Upper lobe of left lung (tissue), 6 donors: ENCODE data around the gene MTHFD2. TPM values are rescaled to one million over a fixed set of nuclear protein-coding genes. Genes with fewer than 3 reads are reported as not detected.

Source experiments
- ATAC-seq, 2 donors: fragments of 200-7000 bp; cut with Tn5 transposase; one replicate each; pipeline ENCODE4 v1.9.1; 2022; ENCODE audit warnings: mild to moderate bottlenecking in 2 of 2, moderate library complexity in 2 of 2; ENCODE audit not compliant: low FRiP score in 2 of 2
- DNase-seq, 2 donors: peaks; one replicate each; pipeline ENCODE4 v3.0.0-alpha.2; 2019 to 2020
- H3K27ac ChIP-seq, 4 donors: fragments of 200-600 bp; sonication (generic); one replicate each; pipeline ENCODE4 v1.5.1; 2016 to 2019
- H3K27me3 ChIP-seq, 4 donors: fragments of 200-600 bp; sonication (generic); one replicate each; pipeline ENCODE4 v1.5.1; 2017 to 2019
- H3K36me3 ChIP-seq, 4 donors: fragments of 200-600 bp; sonication (generic); one replicate each; pipeline ENCODE4 v1.5.1; 2016 to 2019
- H3K4me1 ChIP-seq, 4 donors: fragments of 200-600 bp; sonication (generic); one replicate each; pipeline ENCODE4 v1.5.1; 2018 to 2019
- H3K4me3 ChIP-seq, 4 donors: fragments of 200-600 bp; sonication (generic); one replicate each; pipeline ENCODE4 v1.5.1; 2017 to 2019; ENCODE audit warnings: mild to moderate bottlenecking in 2 of 4, moderate library complexity in 1 of 4
- H3K9me3 ChIP-seq, 4 donors: fragments of 200-600 bp; sonication (generic); one replicate each; pipeline ENCODE4 v1.5.1; 2018 to 2019
- CTCF ChIP-seq, 6 experiments: fragments of 450-650 bp in 4 of 6; fragments of 200-600 bp in 2 of 6; sonication (generic) in 2 of 6; IDR thresholded peaks; one replicate each; pipeline ENCODE4 v1.5.1; 2016 to 2019; ENCODE audit warnings: antibody characterized with exemption in 6 of 6
- EP300 ChIP-seq, 4 donors: sonication (generic); formaldehyde crosslinking; IDR thresholded peaks; one replicate each; pipeline ENCODE4 v1.5.1; 2017; ENCODE audit warnings: antibody characterized with exemption in 4 of 4, control low read depth in 2 of 4
- POLR2A ChIP-seq, 4 donors: fragments of 450-650 bp; IDR thresholded peaks; one replicate each; pipeline ENCODE4 v1.5.1; 2016 to 2017; ENCODE audit warnings: antibody characterized with exemption in 4 of 4, mild to moderate bottlenecking in 2 of 4
- POLR2AphosphoS5 ChIP-seq, 2 donors: sonication (generic); formaldehyde crosslinking; IDR thresholded peaks; one replicate each; pipeline ENCODE4 v1.5.1; 2017; ENCODE audit warnings: antibody characterized with exemption in 2 of 2
- WGBS, 2 donors: methylation state at CpG; one replicate each; pipeline ENCODE4 v1.1.5; 2017 to 2018; 5-methylcytosine and 5-hydroxymethylcytosine counted together
- total RNA-seq, 6 donors: library from RNA; depleted of rRNA in 4 of 6; stranded (reverse); fragments of >200 nt in 4 of 6; gene quantifications; one replicate each; pipeline versions ENCODE4 v1.1.0 to v1.2.1, GENCODE V29; 2016 to 2021
- donor health status: DM: no; HTN: no; CAD: no; lungs with moderate emphysema.
- donor health status: DM: no; HTN: yes; CAD: no; lungs with severe emphysema.

The MTHFD2 gene
- total RNA-seq, 6 donors from 2014 or later: 8.4 to 68.1 (median 34.5) TPM

GRCh38 chr2:74201596-74201995 lies 3.2 kb downstream of the MTHFD2 start:
- no peak for DNase-seq
- Histone ChIP-seq H3K27ac (no peak overlapping the region), H3K27me3 (no peaks in the 10 kb centered on the region), H3K9me3 (no peaks in the 10 kb centered on the region), H3K4me3 (no peak overlapping the region), H3K4me1 (peaks cover 18 to 65% (median 32%) of the 10 kb centered on the region in 4 donors), H3K36me3 (peaks cover 0 to 10% (median 1%) of the 10 kb centered on the region in 4 donors)
- WGBS, 2 donors: 74 to 79% methylated on average over 1 of the region's 1 CpG
- TF ChIP-seq POLR2AphosphoS5 (IDR thresholded peaks at IDR 0.05) (no peak), CTCF (IDR thresholded peaks at IDR 0.05) (no peak), EP300 (IDR thresholded peaks at IDR 0.05) (no peak), POLR2A (IDR thresholded peaks at IDR 0.05) (no peak)
- no peak for ATAC-seq

- TF ChIP-seq EP300 (IDR thresholded peaks at IDR 0.05) (no peak), POLR2A (IDR thresholded peaks at IDR 0.05) (no peak), POLR2AphosphoS5 (IDR thresholded peaks at IDR 0.05) (no peak), CTCF (IDR thresholded peaks at IDR 0.05) (no peak)
- no peak overlapping the region for H3K27ac ChIP-seq
- no peak for ATAC-seq
- no peak overlapping the region for H3K4me3 ChIP-seq
- H3K9me3 ChIP-seq: no peaks in the 10 kb centered on the region
- peaks cover 20 to 54% (median 28%) of the 10 kb centered on the region in 4 donors for H3K4me1 ChIP-seq
- H3K36me3 ChIP-seq: peaks cover 0 to 27% (median 12%) of the 10 kb centered on the region in 4 donors
- no peaks in the 10 kb centered on the region for H3K27me3 ChIP-seq
- 93 to 98% methylated on average over 3 of the region's 3 CpGs for WGBS, 2 donors
- DNase-seq: no peak
These were observed 6.0 kb downstream of the MTHFD2 start for GRCh38 chr2:74204436-74204835.

- Histone ChIP-seq H3K27me3 (no peaks in the 10 kb centered on the region), H3K4me1 (peaks cover 17 to 47% (median 24%) of the 10 kb centered on the region in 4 donors), H3K4me3 (no peak overlapping the region), H3K36me3 (peaks cover 2 to 34% (median 17%) of the 10 kb centered on the region in 4 donors), H3K9me3 (no peaks in the 10 kb centered on the region), H3K27ac (peak overlapping the region in 3 of 4 donors; percentile 68 to 78 (median 72))
- ATAC-seq (no peak), DNase-seq (no peak)
- 83 to 90% methylated on average over 5 of the region's 5 CpGs for WGBS, 2 donors
- TF ChIP-seq CTCF (IDR thresholded peaks at IDR 0.05): no peak
- TF ChIP-seq POLR2AphosphoS5 (IDR thresholded peaks at IDR 0.05): no peak
- no peak for TF ChIP-seq EP300 (IDR thresholded peaks at IDR 0.05)
- TF ChIP-seq POLR2A (IDR thresholded peaks at IDR 0.05): no peak
These were observed 6.7 kb downstream of the MTHFD2 start for GRCh38 chr2:74205113-74205512.

- no peak overlapping the region for H3K4me3 ChIP-seq
- TF ChIP-seq POLR2AphosphoS5 (IDR thresholded peaks at IDR 0.05) (no peak), CTCF (IDR thresholded peaks at IDR 0.05) (no peak), POLR2A (IDR thresholded peaks at IDR 0.05) (no peak), EP300 (IDR thresholded peaks at IDR 0.05) (no peak)
- H3K27ac ChIP-seq: peak overlapping the region in 3 of 4 donors; percentile 68 to 78 (median 72)
- DNase-seq (peak in 1 of 2 donors; percentile 76), ATAC-seq (peak in 1 of 2 donors; percentile 5)
- H3K4me1 ChIP-seq: peaks cover 16 to 42% (median 22%) of the 10 kb centered on the region in 4 donors
- peaks cover 4 to 38% (median 18%) of the 10 kb centered on the region in 4 donors for H3K36me3 ChIP-seq
- H3K27me3 ChIP-seq: no peaks in the 10 kb centered on the region
- no peaks in the 10 kb centered on the region for H3K9me3 ChIP-seq
- WGBS, 2 donors: 38 to 54% methylated on average over 6 of the region's 6 CpGs
These were observed 7.2 kb downstream of the MTHFD2 start for GRCh38 chr2:74205596-74205995.

- ATAC-seq: peak; percentile 54 to 84
These were observed 7.8 kb downstream of the MTHFD2 start for GRCh38 chr2:74206180-74206688.

More at GRCh38 chr2:74206180-74206688, 7.8 kb downstream of the MTHFD2 start:
- DNase-seq: peak in 1 of 2 donors; percentile 31
- no peaks in the 10 kb centered on the region for H3K27me3 ChIP-seq
- peak overlapping the region; percentile 35 to 78 (median 70) for H3K27ac ChIP-seq
- peak overlapping the region in 1 of 4 donors; percentile 4 for H3K4me3 ChIP-seq
- 36 to 42% methylated on average over 6 of the region's 6 CpGs for WGBS, 2 donors
- peaks cover 16 to 36% (median 19%) of the 10 kb centered on the region in 4 donors for H3K4me1 ChIP-seq
- TF ChIP-seq POLR2AphosphoS5 (IDR thresholded peaks at IDR 0.05): peak; percentile 19 to 43
- TF ChIP-seq POLR2A (IDR thresholded peaks at IDR 0.05): peak in 1 of 4 donors; percentile 14
- peak in 3 of 4 donors; percentile 15 to 66 (median 51) for TF ChIP-seq EP300 (IDR thresholded peaks at IDR 0.05)
- no peak for TF ChIP-seq CTCF (IDR thresholded peaks at IDR 0.05)
- peaks cover 4 to 45% (median 21%) of the 10 kb centered on the region in 4 donors for H3K36me3 ChIP-seq
- H3K9me3 ChIP-seq: no peaks in the 10 kb centered on the region
